Right lobe of liver (tissue), 6 donors: ENCODE measurements around the gene DTNA. TPM values are rescaled to one million over a fixed set of nuclear protein-coding genes. Genes with fewer than 3 reads are reported as not detected.

Source experiments
- ATAC-seq, 4 donors: fragments of 200-7000 bp; cut with Tn5 transposase; one replicate each; pipeline ENCODE4 v1.9.1; 2020; ENCODE audit warnings: mild to moderate bottlenecking in 4 of 4, moderate library complexity in 4 of 4
- DNase-seq, 3 donors: peaks; one replicate each; pipeline ENCODE4 v3.0.0-alpha.2; 2020
- H3K27ac ChIP-seq, 3 donors: fragments of 200-600 bp; one replicate each; pipeline ENCODE4 v1.8.0; 2022
- H3K27me3 ChIP-seq, 2 donors: fragments of 200-600 bp; one replicate each; pipeline ENCODE4 v1.8.0; 2022
- H3K36me3 ChIP-seq, 4 donors: fragments of 200-600 bp; sonication (generic) in 1 of 4; one replicate each; pipeline versions ENCODE4 v1.5.1 to v1.8.0; 2017 to 2022; ENCODE audit warnings: control low read depth in 1 of 4
- H3K4me1 ChIP-seq, 4 donors: fragments of 200-600 bp; sonication (generic) in 1 of 4; one replicate each; pipeline versions ENCODE4 v1.5.1 to v1.8.0; 2017 to 2022; ENCODE audit warnings: control low read depth in 1 of 4
- H3K4me3 ChIP-seq, 3 donors: fragments of 200-600 bp; one replicate each; pipeline ENCODE4 v1.8.0; 2022
- H3K9me3 ChIP-seq, 4 donors: fragments of 200-600 bp; sonication (generic) in 1 of 4; one replicate each; pipeline versions ENCODE4 v1.5.1 to v1.8.0; 2017 to 2022; ENCODE audit warnings: control low read depth in 1 of 4
- CTCF ChIP-seq, 4 donors: fragments of 200-600 bp in 3 of 4; fragments of 450-650 bp in 1 of 4; IDR thresholded peaks; one replicate each; pipeline versions ENCODE4 v1.5.1 to v1.8.0; 2016 to 2022; ENCODE audit warnings: antibody characterized with exemption in 4 of 4, mild to moderate bottlenecking in 2 of 4
- POLR2A ChIP-seq: fragments of 450-650 bp; IDR thresholded peaks from one replicate; pipeline ENCODE4 v1.6.1; 2017; ENCODE audit warnings: antibody characterized with exemption, mild to moderate bottlenecking
- WGBS: methylation state at CpG from one replicate; pipeline ENCODE4 v1.1.6; 2018; ENCODE audit warnings: low coverage, low lambda C conversion rate; ENCODE audit not compliant: insufficient coverage; ENCODE audit errors: missing lambda C conversion rate; 5-methylcytosine and 5-hydroxymethylcytosine counted together
- intact Hi-C, 2 donors: fragments of 100-400 bp; cut with DNase I; formaldehyde crosslinking; loops; one replicate each; pipeline versions ENCODE4 v1.11.2 to v1.14.1; 2022
- total RNA-seq, 6 experiments: library from RNA; depleted of rRNA in 2 of 6; stranded (reverse); fragments of >200 nt in 2 of 6; fragmentation: NEBNext Ultra II Directional in 3 of 6; extraction: Animal tissue kit (Norgen Biotek cat#: 25700) in 3 of 6; gene quantifications; one replicate each; pipeline versions ENCODE4 v1.1.0 to v1.2.4, GENCODE V29; 2016 to 2023
- donor health status: DM: no; HTN: yes; CAD: no.
- donor health status: DM: no; HTN: no; CAD: no.
- donor health status: DM: no; HTN: no; CAD: no.
- donor health status: DM: no; HTN: yes; CAD: no.
- donor health status: DM: no; HTN: yes; CAD: no.

DTNA gene
- total RNA-seq, 6 experiments from 2014 or later, result 0.90 to 29.4 (median 13.7) TPM

GRCh38 chr18:34760444-34760843, 50.3 kb downstream of the DTNA start:
- intact Hi-C loops, result no loop called here
- ATAC-seq (no peak), DNase-seq (no peak)
- 66% methylated on average over 3 of the region's 4 CpGs for WGBS
- Histone ChIP-seq H3K4me3 (no peak overlapping the region), H3K36me3 (no peaks in the 10 kb centered on the region), H3K27ac (no peak overlapping the region), H3K27me3 (no peaks in the 10 kb centered on the region), H3K9me3 (no peaks in the 10 kb centered on the region), H3K4me1 (no peaks in the 10 kb centered on the region)
- no peak for TF ChIP-seq POLR2A
- TF ChIP-seq CTCF (IDR thresholded peaks at IDR 0.05), result no peak

- DNase-seq (no peak), ATAC-seq (no peak)
- intact Hi-C loops, result no loop called here
- 79% methylated on average over 4 of the region's 4 CpGs for WGBS
- Histone ChIP-seq H3K27me3 (peaks cover 0 to 5% of the 10 kb centered on the region in 2 donors), H3K4me3 (no peak overlapping the region), H3K9me3 (no peaks in the 10 kb centered on the region), H3K36me3 (no peaks in the 10 kb centered on the region), H3K4me1 (no peaks in the 10 kb centered on the region), H3K27ac (no peak overlapping the region)
- TF ChIP-seq CTCF (IDR thresholded peaks at IDR 0.05) (no peak), POLR2A (no peak)
These were observed 54.4 kb downstream of the DTNA start for GRCh38 chr18:34764451-34764850.

- Histone ChIP-seq H3K9me3 (no peaks in the 10 kb centered on the region), H3K27me3 (peaks cover 0 to 5% of the 10 kb centered on the region in 2 donors), H3K4me3 (no peak overlapping the region), H3K36me3 (no peaks in the 10 kb centered on the region), H3K4me1 (no peaks in the 10 kb centered on the region), H3K27ac (no peak overlapping the region)
- TF ChIP-seq CTCF (IDR thresholded peaks at IDR 0.05) (no peak), POLR2A (no peak)
- ATAC-seq (no peak), DNase-seq (no peak)
- intact Hi-C loops, result no loop called here
- 71% methylated on average over 1 of the region's 1 CpG for whole genome bisulfite sequencing
These were observed 57.5 kb downstream of the DTNA start for GRCh38 chr18:34767601-34768027.

GRCh38 chr18:34771958-34772357, 61.9 kb downstream of the DTNA start:
- ATAC-seq, result no peak
- no peak for DNase-seq
- Histone ChIP-seq H3K27ac (no peak overlapping the region), H3K27me3 (peaks cover 0 to 2% of the 10 kb centered on the region in 2 donors), H3K4me3 (no peak overlapping the region), H3K9me3 (no peaks in the 10 kb centered on the region), H3K4me1 (peaks cover 0 to 2% (median 0%) of the 10 kb centered on the region in 4 donors), H3K36me3 (no peaks in the 10 kb centered on the region)
- TF ChIP-seq POLR2A, result no peak
- TF ChIP-seq CTCF (IDR thresholded peaks at IDR 0.05), result no peak
- WGBS, result 82% methylated on average over 1 of the region's 1 CpG
- intact Hi-C loops, result no loop called here

- Histone ChIP-seq H3K4me1 (peaks cover 0 to 2% (median 0%) of the 10 kb centered on the region in 4 donors), H3K36me3 (no peaks in the 10 kb centered on the region), H3K4me3 (no peak overlapping the region), H3K27ac (no peak overlapping the region), H3K9me3 (no peaks in the 10 kb centered on the region), H3K27me3 (no peaks in the 10 kb centered on the region)
- ATAC-seq (no peak), DNase-seq (no peak)
- TF ChIP-seq CTCF (IDR thresholded peaks at IDR 0.05) (no peak), POLR2A (no peak)
- WGBS, result 53% methylated on average over 2 of the region's 2 CpGs
- intact Hi-C loops, result no loop called here
These were observed 62.8 kb downstream of the DTNA start for GRCh38 chr18:34772887-34773286.
